Kidney (tissue), 14 donors: ENCODE results near the gene PA2G4. TPM values are rescaled to one million over a fixed set of nuclear protein-coding genes. Genes with fewer than 3 reads are reported as not detected.
"Not testable (repeated sequence)": the region's sequence is repeated elsewhere in the genome, so short reads cannot be mapped to it uniquely, and the experiment has no call there.

Source experiments
- DNase-seq, 5 donors: peaks; one replicate each; pipeline ENCODE4 v3.0.0-alpha.2; 2013 to 2020
- FAIRE-seq: peaks from 2 replicates; lab custom pipeline; 2012; peaks lifted over from hg19 to GRCh38; lab: Jason Lieb, UNC
- H3K27ac ChIP-seq, 2 donors: one replicate each; pipeline ENCODE4 v1.7.0; 2013; ENCODE audit warnings: low read depth in 2 of 2, low read length in 2 of 2, inconsistent platforms in 1 of 2
- H3K27me3 ChIP-seq: one replicate; pipeline ENCODE4 v1.7.1; 2013; ENCODE audit warnings: low read length, inconsistent platforms; ENCODE audit not compliant: control insufficient read depth, insufficient read depth
- H3K36me3 ChIP-seq, 3 donors: one replicate each; pipeline versions ENCODE4 v1.7.0 to v1.7.1; 2013; ENCODE audit warnings: low read length in 3 of 3, control low read depth in 1 of 3, inconsistent platforms in 1 of 3; ENCODE audit not compliant: insufficient read depth in 3 of 3, control insufficient read depth in 2 of 3
- H3K4me1 ChIP-seq, 3 donors: one replicate each; pipeline versions ENCODE4 v1.7.0 to v1.7.1; 2013; ENCODE audit warnings: low read length in 3 of 3, inconsistent platforms in 1 of 3, low read depth in 1 of 3; ENCODE audit not compliant: control insufficient read depth in 2 of 3, insufficient read depth in 2 of 3
- H3K4me3 ChIP-seq, 3 donors: one replicate each; pipeline versions ENCODE4 v1.7.0 to v1.8.1; 2013; ENCODE audit warnings: low read length in 3 of 3, control low read depth in 1 of 3, inconsistent platforms in 1 of 3
- H3K9ac ChIP-seq, 3 donors: one replicate each; pipeline versions ENCODE4 v1.7.0 to v1.7.1; 2013; ENCODE audit warnings: low read length in 3 of 3, control low read depth in 1 of 3, inconsistent platforms in 1 of 3
- H3K9me3 ChIP-seq, 3 donors: one replicate each; pipeline versions ENCODE4 v1.7.0 to v1.7.1; 2013; ENCODE audit warnings: low read length in 3 of 3, control low read depth in 1 of 3, inconsistent platforms in 1 of 3; ENCODE audit not compliant: control insufficient read depth in 2 of 3, insufficient read depth in 1 of 3
- CTCF ChIP-seq: IDR thresholded peaks from 3 replicates; pipeline ENCODE4 v1.5.1; 2012; ENCODE audit warnings: mild to moderate bottlenecking, moderate library complexity, borderline replicate concordance; ENCODE audit not compliant: insufficient read depth; ENCODE audit errors: extremely low read depth
- intact Hi-C: fragments of 100-400 bp; cut with DNase I; formaldehyde crosslinking; loops from one replicate; pipeline ENCODE4 v1.11.1; 2022
- polyA plus RNA-seq: library from polyadenylated mRNA; stranded (reverse); fragments of 350-450 nt; fragmentation: Illumina TruSeq; extraction: RNeasy Lipid Tissue Mini Kit (QIAGEN cat#74804); gene quantifications from one replicate; pipeline ENCODE4 v1.2.3, GENCODE V29; 2014; ENCODE audit warnings: low read depth, low replicate concordance; ENCODE audit not compliant: insufficient read depth
- total RNA-seq: library from RNA; stranded (reverse); fragmentation: NEBNext Ultra II Directional; extraction: Animal tissue kit (Norgen Biotek cat#: 25700); gene quantifications from one replicate; pipeline ENCODE4 v1.2.1, GENCODE V29; 2021
- donor health status: control.
- donor health status: control.
- donor health status: control.
- donor health status: control.
- donor health status: control.
- donor health status: DM: yes; HTN: yes; CAD: no.
- donor health status: Normal renal cell carcinoma (clear cell type).

The PA2G4 gene
- total and polyA plus RNA-seq, 2 donors from 2014 or later, result 72.4 to 76.8 TPM

GRCh38 chr12:56115329-56115728, 11.0 kb downstream of the PA2G4 start:
- peak overlapping the region; percentile 91 to 99 (median 99) for H3K4me3 ChIP-seq
- no peak for FAIRE-seq
- peak overlapping the region in 2 of 3 donors; percentile 91 to 98 for H3K9ac ChIP-seq
- intact Hi-C loops, result no loop called here
- H3K27ac ChIP-seq, result peak overlapping the region in 1 of 2 donors; percentile 7
- no peaks in the 10 kb centered on the region for H3K9me3 ChIP-seq
- DNase-seq, result peak in 2 of 5 donors; percentile 23 to 50
- H3K27me3 ChIP-seq, result no peaks in the 10 kb centered on the region
- no peak for TF ChIP-seq CTCF
- H3K4me1 ChIP-seq, result peaks cover 0 to 16% (median 15%) of the 10 kb centered on the region in 3 donors
- H3K36me3 ChIP-seq, result peaks cover 10 to 15% (median 15%) of the 10 kb centered on the region in 3 donors

GRCh38 chr12:56116267-56117081, 12.1 kb downstream of the PA2G4 start, which contains the start of gene RPL41:
Gene RPL41 (plus strand): TSS chr12:56116633.
- Histone ChIP-seq H3K27ac (peak within 1 kb of the TSS; percentile 87 to 97), H3K27me3 (no peaks in the 10 kb centered on the region), H3K9me3 (no peaks in the 10 kb centered on the region), H3K9ac (peak within 1 kb of the TSS; percentile 91 to 98 (median 97)), H3K4me1 (peaks cover 0 to 19% (median 15%) of the 10 kb centered on the region in 3 donors), H3K36me3 (peaks cover 4 to 8% (median 5%) of the 10 kb centered on the region in 3 donors), H3K4me3 (peak within 1 kb of the TSS; percentile 91 to 99 (median 99))
- peak; percentile 97 to 99 (median 97) for DNase-seq
- FAIRE-seq, result no peak
- TF ChIP-seq CTCF, result no peak
- intact Hi-C loops, result no loop called here

- peak overlapping the region; percentile 91 to 99 (median 99) for H3K4me3 ChIP-seq
- H3K9me3 ChIP-seq, H3K36me3 ChIP-seq, FAIRE-seq, H3K27me3 ChIP-seq, intact Hi-C loops: not testable (repeated sequence)
- DNase-seq, result peak in 1 of 5 donors; percentile 31
- H3K27ac ChIP-seq, result peak overlapping the region; percentile 87 to 97
- H3K4me1 ChIP-seq, result peaks cover 0 to 19% (median 15%) of the 10 kb centered on the region in 3 donors
- H3K9ac ChIP-seq, result peak overlapping the region; percentile 91 to 98 (median 97)
These were observed 12.8 kb downstream of the PA2G4 start for GRCh38 chr12:56117082-56117706.
